ENCODE results near the gene WAC. TPM values are rescaled to one million over a fixed set of nuclear protein-coding genes. Genes with fewer than 3 reads are reported as not detected.

WAC gene
- total and polyA plus RNA-seq, 9 donors, result 60.5 to 164 (median 113) TPM

DNA sequence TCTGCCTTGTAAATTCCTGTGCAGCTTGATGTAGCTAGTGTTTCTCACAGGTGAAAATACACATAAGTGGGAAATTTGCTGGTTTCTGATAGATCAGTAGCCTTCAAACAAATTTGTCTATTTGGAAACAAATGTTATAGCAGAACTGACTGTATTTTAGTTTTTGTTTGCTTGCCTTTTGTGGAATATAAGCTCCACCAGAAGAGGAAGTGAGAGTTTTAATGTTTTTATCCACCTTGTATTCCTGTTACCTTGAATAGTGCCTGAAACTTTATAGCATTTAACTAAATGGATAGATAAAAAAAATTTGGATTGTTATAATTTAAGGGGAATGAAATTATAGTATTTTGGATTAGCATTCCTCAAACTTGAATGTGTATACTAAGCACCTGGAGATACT is 9.8 kb downstream of the WAC start:
- Histone ChIP-seq H3K36me3 (no peaks in the 10 kb centered on the region), H3K4me1 (ENCODE audit: insufficient read depth) (no peaks in the 10 kb centered on the region), H3K27me3 (no peaks in the 10 kb centered on the region), H3K9me3 (no peaks in the 10 kb centered on the region), H3K4me3 (no peak overlapping the region), H3K27ac (no peak overlapping the region)
- no peak for TF ChIP-seq POLR2A (IDR thresholded peaks at IDR 0.05)
- TF ChIP-seq, protein P1, sequence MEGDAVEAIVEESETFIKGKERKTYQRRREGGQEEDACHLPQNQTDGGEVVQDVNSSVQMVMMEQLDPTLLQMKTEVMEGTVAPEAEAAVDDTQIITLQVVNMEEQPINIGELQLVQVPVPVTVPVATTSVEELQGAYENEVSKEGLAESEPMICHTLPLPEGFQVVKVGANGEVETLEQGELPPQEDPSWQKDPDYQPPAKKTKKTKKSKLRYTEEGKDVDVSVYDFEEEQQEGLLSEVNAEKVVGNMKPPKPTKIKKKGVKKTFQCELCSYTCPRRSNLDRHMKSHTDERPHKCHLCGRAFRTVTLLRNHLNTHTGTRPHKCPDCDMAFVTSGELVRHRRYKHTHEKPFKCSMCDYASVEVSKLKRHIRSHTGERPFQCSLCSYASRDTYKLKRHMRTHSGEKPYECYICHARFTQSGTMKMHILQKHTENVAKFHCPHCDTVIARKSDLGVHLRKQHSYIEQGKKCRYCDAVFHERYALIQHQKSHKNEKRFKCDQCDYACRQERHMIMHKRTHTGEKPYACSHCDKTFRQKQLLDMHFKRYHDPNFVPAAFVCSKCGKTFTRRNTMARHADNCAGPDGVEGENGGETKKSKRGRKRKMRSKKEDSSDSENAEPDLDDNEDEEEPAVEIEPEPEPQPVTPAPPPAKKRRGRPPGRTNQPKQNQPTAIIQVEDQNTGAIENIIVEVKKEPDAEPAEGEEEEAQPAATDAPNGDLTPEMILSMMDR (IDR thresholded peaks at IDR 0.05), result no peak
- TF ChIP-seq EP300 (IDR thresholded peaks at IDR 0.05), result no peak
- no peak for DNase-seq
- intact Hi-C loops (cut with DNase I), result no loop called here

DNA sequence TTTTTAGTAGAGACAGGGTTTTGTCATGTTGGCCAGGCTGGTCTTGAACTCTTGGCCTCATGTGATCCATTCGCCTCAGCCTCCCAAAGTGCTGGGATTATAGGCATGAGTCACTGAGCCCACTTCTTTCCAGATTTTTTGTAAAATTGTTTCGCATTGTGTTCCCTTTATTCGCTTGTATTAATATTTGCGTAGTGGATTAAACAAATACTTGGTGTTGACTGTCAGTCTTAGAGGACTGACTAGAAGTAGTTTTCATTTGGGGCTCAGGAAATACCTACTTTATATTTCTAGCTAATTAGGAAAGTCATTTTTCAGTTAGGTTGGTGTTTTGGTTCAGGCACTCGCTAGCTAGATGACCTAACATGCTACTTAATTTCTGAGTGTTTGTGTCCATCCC is 11.1 kb downstream of the WAC start:
- Histone ChIP-seq H3K9me3 (no peaks in the 10 kb centered on the region), H3K27ac (no peak overlapping the region), H3K4me1 (ENCODE audit: insufficient read depth) (no peaks in the 10 kb centered on the region), H3K27me3 (no peaks in the 10 kb centered on the region), H3K36me3 (no peaks in the 10 kb centered on the region), H3K4me3 (no peak overlapping the region)
- no peak for DNase-seq
- intact Hi-C loops (cut with DNase I), result no loop called here
- 98 to 99% (median 98%) methylated on average over 5 of the region's 5 CpGs for WGBS, 3 donors
- no peak for TF ChIP-seq EP300 (IDR thresholded peaks at IDR 0.05)
- TF ChIP-seq, protein P1 (IDR thresholded peaks at IDR 0.05), result no peak
- no peak for TF ChIP-seq POLR2A (IDR thresholded peaks at IDR 0.05)

DNA sequence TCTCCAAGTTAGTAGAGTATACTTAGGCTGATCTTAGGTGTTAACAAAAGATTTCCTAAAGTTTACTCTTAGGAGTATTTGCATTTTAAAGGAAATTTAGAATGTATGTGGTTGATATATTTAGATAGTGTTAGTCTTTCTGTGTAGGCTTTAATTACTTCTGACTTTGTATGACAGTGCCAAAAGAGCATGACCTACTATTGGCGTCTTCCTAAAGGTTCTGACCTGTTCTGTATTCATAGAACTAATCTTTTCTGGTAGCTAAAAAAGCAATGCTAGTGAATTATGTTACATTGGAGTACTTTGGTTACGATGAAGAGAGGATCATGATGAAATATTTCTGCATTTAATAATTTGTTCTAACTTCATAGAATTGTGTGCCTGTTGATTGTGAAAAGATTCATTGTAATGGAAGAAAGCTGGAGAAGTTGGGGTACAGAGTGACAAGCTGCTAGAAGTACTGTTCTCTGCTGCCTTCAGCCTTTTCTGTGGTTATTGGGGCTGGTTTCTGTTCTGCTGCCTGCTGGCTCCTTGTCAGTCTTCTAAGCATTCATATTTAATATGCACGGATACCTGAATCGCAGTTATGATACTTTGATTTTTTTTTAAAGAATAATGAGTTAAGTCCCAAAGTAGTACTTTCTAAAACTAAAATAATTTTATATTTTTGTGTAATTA is 13.2 kb downstream of the WAC start:
- no peak for DNase-seq
- TF ChIP-seq, protein P1 (IDR thresholded peaks at IDR 0.05), result no peak
- no peak for TF ChIP-seq EP300 (IDR thresholded peaks at IDR 0.05)
- TF ChIP-seq POLR2A (IDR thresholded peaks at IDR 0.05), result no peak
- Histone ChIP-seq H3K27ac (no peak overlapping the region), H3K4me1 (ENCODE audit: insufficient read depth) (no peaks in the 10 kb centered on the region), H3K36me3 (no peaks in the 10 kb centered on the region), H3K9me3 (no peaks in the 10 kb centered on the region), H3K27me3 (no peaks in the 10 kb centered on the region), H3K4me3 (no peak overlapping the region)
- WGBS, 3 donors, result 62 to 75% (median 65%) methylated on average over 4 of the region's 4 CpGs
- intact Hi-C loops (cut with DNase I), result no loop called here

DNA sequence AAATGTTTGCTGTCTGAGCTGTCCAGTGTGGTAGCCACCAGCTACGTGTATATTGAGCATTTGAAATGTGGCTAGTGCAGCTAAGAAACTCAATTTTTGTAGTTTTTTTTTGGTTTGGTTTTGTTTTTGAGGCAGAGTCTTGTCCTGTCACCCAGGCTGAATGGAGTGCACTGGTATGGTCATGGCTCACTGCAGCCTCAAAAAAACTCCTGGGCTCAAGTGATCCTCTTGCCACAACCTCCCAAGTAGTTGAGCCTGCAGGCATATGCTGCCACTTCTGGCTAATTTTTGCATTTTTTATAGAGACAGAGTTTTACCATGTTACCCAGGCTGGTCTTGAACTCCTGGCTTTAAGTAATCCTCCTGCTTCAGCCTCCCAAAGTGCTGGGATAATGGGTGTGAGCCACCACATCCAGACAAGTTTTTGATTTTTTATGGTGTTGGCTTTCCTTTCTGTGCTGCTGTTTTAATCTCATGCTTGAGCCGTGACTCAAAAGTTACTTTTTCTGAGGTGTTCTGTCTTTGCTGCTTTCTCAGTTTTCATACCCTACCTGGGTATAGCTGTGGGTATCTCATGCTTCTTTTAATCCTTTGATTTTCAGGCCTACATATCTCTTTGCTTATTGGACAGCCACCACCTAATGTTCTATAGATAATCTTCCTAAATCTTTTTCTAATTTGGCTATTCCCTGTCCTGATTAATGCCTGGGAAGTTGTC is 16.0 kb downstream of the WAC start:
- no peaks in the 10 kb centered on the region for H3K36me3 ChIP-seq
- WGBS, 3 donors, result 86 to 91% (median 89%) methylated on average over 2 of the region's 2 CpGs
- no peaks in the 10 kb centered on the region for H3K27me3 ChIP-seq
- TF ChIP-seq, protein P1 (IDR thresholded peaks at IDR 0.05), result no peak
- TF ChIP-seq EP300 (IDR thresholded peaks at IDR 0.05), result no peak
- TF ChIP-seq POLR2A (IDR thresholded peaks at IDR 0.05), result no peak
- H3K4me3 ChIP-seq, result no peak overlapping the region
- no peaks in the 10 kb centered on the region for H3K9me3 ChIP-seq
- intact Hi-C loops (cut with DNase I), result no loop called here
- no peak overlapping the region for H3K27ac ChIP-seq
- peaks cover 2% of the 10 kb centered on the region for H3K4me1 ChIP-seq (ENCODE audit: insufficient read depth)
- DNase-seq, result no peak
